ENCODE measurements around the gene IDH3G. TPM values are rescaled to one million over a fixed set of nuclear protein-coding genes. Genes with fewer than 3 reads are reported as not detected.

The IDH3G gene
- total RNA-seq, 1 experiment from 2014 or later: 89.4 TPM

DNA sequence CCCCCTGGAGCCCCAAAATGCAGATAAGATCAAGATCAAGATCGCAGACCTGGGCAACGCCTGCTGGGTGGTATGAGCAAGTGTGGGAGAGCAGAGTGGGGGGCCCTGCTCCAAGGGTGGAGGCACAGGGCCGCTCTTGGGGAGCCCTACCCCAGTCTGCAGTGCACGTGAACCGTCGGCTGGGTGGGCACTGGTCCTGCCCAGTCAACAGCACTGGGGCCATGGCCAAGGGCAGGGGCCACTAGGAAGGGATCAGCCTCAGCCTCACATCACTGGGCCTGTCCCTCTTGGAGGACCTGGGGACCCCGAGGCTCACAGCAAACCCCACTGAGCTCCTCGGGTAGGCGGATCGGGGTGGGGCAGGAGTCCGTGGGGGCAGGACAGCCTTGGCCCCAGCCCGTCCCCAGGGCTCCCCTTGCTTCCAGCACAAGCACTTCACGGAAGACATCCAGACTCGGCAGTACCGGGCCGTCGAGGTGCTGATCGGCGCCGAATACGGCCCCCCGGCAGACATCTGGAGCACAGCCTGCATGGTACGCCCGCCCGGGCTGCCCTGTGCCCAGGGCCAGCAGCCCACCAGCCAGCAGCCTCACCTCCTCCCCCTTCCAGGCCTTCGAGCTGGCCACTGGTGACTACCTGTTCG is 9.7 kb downstream of the IDH3G start:
- intact Hi-C loops (cut with micrococcal nuclease; ENCODE audit: unreplicated experiment): no loop called here
- Histone ChIP-seq H3K36me3 (ENCODE audit: control insufficient read depth, insufficient read depth, low read length) (no peaks in the 10 kb centered on the region), H3K4me1 (ENCODE audit: control insufficient read depth, insufficient read depth, low read length) (peaks cover 16% of the 10 kb centered on the region), H3K27me3 (ENCODE audit: control insufficient read depth, insufficient read depth, low read length) (no peaks in the 10 kb centered on the region), H3K27ac (ENCODE audit: low read length) (no peak overlapping the region), H3K9me3 (ENCODE audit: control insufficient read depth, insufficient read depth, low read depth, low read length) (no peaks in the 10 kb centered on the region), H3K4me3 (ENCODE audit: low read depth in 2 of 2, low read length in 2 of 2) (no peak overlapping the region)
- in situ Hi-C loops (cut with HindIII; ENCODE audit: low pct_unique_long_range_greater_than_20kb, low sequenced_read_pairs): no loop called here
- BruUV-seq (replicated peaks): no TSS peak
- no peak for DNase-seq (ENCODE audit: low read depth, low spot score)
- POLR2A ChIA-PET: no interaction called here
- no peak for TF ChIP-seq TCF7L2 (IDR thresholded peaks at IDR 0.05; ENCODE audit: low read depth, low read length)
- no peak for TF ChIP-seq SIN3A (IDR thresholded peaks at IDR 0.05; ENCODE audit: borderline replicate concordance, insufficient read depth, low read depth, low read length)
- TF ChIP-seq, protein P1, sequence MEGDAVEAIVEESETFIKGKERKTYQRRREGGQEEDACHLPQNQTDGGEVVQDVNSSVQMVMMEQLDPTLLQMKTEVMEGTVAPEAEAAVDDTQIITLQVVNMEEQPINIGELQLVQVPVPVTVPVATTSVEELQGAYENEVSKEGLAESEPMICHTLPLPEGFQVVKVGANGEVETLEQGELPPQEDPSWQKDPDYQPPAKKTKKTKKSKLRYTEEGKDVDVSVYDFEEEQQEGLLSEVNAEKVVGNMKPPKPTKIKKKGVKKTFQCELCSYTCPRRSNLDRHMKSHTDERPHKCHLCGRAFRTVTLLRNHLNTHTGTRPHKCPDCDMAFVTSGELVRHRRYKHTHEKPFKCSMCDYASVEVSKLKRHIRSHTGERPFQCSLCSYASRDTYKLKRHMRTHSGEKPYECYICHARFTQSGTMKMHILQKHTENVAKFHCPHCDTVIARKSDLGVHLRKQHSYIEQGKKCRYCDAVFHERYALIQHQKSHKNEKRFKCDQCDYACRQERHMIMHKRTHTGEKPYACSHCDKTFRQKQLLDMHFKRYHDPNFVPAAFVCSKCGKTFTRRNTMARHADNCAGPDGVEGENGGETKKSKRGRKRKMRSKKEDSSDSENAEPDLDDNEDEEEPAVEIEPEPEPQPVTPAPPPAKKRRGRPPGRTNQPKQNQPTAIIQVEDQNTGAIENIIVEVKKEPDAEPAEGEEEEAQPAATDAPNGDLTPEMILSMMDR (IDR thresholded peaks at IDR 0.05): no peak
- TF ChIP-seq, protein P2, sequence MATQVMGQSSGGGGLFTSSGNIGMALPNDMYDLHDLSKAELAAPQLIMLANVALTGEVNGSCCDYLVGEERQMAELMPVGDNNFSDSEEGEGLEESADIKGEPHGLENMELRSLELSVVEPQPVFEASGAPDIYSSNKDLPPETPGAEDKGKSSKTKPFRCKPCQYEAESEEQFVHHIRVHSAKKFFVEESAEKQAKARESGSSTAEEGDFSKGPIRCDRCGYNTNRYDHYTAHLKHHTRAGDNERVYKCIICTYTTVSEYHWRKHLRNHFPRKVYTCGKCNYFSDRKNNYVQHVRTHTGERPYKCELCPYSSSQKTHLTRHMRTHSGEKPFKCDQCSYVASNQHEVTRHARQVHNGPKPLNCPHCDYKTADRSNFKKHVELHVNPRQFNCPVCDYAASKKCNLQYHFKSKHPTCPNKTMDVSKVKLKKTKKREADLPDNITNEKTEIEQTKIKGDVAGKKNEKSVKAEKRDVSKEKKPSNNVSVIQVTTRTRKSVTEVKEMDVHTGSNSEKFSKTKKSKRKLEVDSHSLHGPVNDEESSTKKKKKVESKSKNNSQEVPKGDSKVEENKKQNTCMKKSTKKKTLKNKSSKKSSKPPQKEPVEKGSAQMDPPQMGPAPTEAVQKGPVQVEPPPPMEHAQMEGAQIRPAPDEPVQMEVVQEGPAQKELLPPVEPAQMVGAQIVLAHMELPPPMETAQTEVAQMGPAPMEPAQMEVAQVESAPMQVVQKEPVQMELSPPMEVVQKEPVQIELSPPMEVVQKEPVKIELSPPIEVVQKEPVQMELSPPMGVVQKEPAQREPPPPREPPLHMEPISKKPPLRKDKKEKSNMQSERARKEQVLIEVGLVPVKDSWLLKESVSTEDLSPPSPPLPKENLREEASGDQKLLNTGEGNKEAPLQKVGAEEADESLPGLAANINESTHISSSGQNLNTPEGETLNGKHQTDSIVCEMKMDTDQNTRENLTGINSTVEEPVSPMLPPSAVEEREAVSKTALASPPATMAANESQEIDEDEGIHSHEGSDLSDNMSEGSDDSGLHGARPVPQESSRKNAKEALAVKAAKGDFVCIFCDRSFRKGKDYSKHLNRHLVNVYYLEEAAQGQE (IDR thresholded peaks at IDR 0.05; ENCODE audit: insufficient read depth in 1 of 2, low read depth in 2 of 2, low read length in 1 of 2): no peak
- no peak for TF ChIP-seq POLR2AphosphoS5 (IDR thresholded peaks at IDR 0.05; ENCODE audit: low read depth, low read length)
- ATAC-seq: no peak
- CTCF ChIA-PET: no interaction called here

DNA sequence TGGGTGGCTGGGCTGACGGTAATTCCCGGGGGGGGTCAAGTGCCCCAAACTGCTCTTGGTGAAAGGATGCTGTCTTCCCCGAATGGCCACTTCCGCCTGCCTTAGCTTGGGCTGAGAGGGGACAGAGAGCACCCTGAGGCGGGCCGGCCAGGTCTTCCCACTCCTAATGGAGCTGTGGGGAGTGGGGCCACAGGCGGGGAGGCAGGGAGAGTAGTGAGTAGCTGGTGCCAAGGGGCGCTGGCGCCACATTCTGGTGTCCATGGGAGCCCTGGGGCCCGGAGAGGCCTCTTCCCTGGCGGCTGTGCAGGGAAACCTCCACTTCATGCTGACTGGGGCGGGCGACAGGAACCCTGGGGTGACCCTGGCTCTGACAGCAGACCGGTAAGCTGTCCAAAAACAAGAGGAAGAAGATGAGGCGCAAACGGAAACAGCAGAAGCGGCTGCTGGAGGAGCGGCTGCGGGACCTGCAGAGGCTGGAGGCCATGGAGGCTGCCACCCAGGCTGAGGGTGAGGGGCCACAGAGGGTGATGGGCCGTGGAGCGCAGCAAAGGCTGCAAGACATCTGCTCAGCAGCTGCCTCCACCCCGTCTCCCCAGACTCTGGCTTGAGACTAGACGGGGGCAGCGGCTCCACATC is 10.7 kb downstream of the IDH3G start:
- H3K4me1 ChIP-seq (ENCODE audit: control insufficient read depth, insufficient read depth, low read length): peaks cover 16% of the 10 kb centered on the region
- no peaks in the 10 kb centered on the region for H3K27me3 ChIP-seq (ENCODE audit: control insufficient read depth, insufficient read depth, low read length)
- H3K9me3 ChIP-seq (ENCODE audit: control insufficient read depth, insufficient read depth, low read depth, low read length): no peaks in the 10 kb centered on the region
- no peak overlapping the region for H3K4me3 ChIP-seq (ENCODE audit: low read depth in 2 of 2, low read length in 2 of 2)
- CTCF ChIA-PET: interaction anchor here (0.5 to 0.6 kb wide), 2 partner anchors 37 to 77 kb away, joined by 4 to 6 read pairs; no protein-coding TSS in a partner anchor
- no TSS peak for BruUV-seq (replicated peaks)
- no peaks in the 10 kb centered on the region for H3K36me3 ChIP-seq (ENCODE audit: control insufficient read depth, insufficient read depth, low read length)
- no peak for DNase-seq (ENCODE audit: low read depth, low spot score)
- intact Hi-C loops (cut with micrococcal nuclease; ENCODE audit: unreplicated experiment) (no loop called here), in situ Hi-C loops (cut with HindIII; ENCODE audit: low pct_unique_long_range_greater_than_20kb, low sequenced_read_pairs) (no loop called here)
- POLR2A ChIA-PET: no interaction called here
- TF ChIP-seq, protein P1 (IDR thresholded peaks at IDR 0.05): no peak
- TF ChIP-seq SIN3A (IDR thresholded peaks at IDR 0.05; ENCODE audit: borderline replicate concordance, insufficient read depth, low read depth, low read length) (no peak), TCF7L2 (IDR thresholded peaks at IDR 0.05; ENCODE audit: low read depth, low read length) (no peak), POLR2AphosphoS5 (IDR thresholded peaks at IDR 0.05; ENCODE audit: low read depth, low read length) (no peak)
- TF ChIP-seq, protein P2 (IDR thresholded peaks at IDR 0.05; ENCODE audit: insufficient read depth in 1 of 2, low read depth in 2 of 2, low read length in 1 of 2): no peak
- H3K27ac ChIP-seq (ENCODE audit: low read length): no peak overlapping the region
- ATAC-seq: no peak
